Skeletal muscle satellite cell (primary cell): Measurements from ENCODE around the gene CARD9.
"Not testable (repeated sequence)": the region's sequence is repeated elsewhere in the genome, so short reads cannot be mapped to it uniquely, and the experiment has no call there.

Experiments
- H3K27me3 ChIP-seq: 2 replicates; pipeline ENCODE4 v1.7.0; 2013; ENCODE audit warnings: low read length; ENCODE audit not compliant: control insufficient read depth, insufficient read depth
- H3K36me3 ChIP-seq: 2 replicates; pipeline ENCODE4 v1.7.0; 2013; ENCODE audit warnings: mild to moderate bottlenecking, control low read depth, low read length; ENCODE audit not compliant: insufficient read depth
- H3K4me1 ChIP-seq: 2 replicates; pipeline ENCODE4 v1.7.0; 2013; ENCODE audit warnings: low read length; ENCODE audit not compliant: control insufficient read depth, insufficient read depth
- H3K4me2 ChIP-seq: 2 replicates; pipeline ENCODE4 v1.7.0; 2013; ENCODE audit warnings: mild to moderate bottlenecking, low read length
- H3K4me3 ChIP-seq: 2 replicates; pipeline ENCODE4 v1.7.0; 2013; ENCODE audit warnings: low read length
- H3K9ac ChIP-seq: 2 replicates; pipeline ENCODE4 v1.7.0; 2013; ENCODE audit warnings: mild to moderate bottlenecking, low read depth, low read length, moderate library complexity
- H3K9me3 ChIP-seq: replicated peaks from 2 replicates; pipeline ENCODE4 v1.7.0; 2013; ENCODE audit warnings: mild to moderate bottlenecking, control low read depth, low read length

CARD9 gene

DNA sequence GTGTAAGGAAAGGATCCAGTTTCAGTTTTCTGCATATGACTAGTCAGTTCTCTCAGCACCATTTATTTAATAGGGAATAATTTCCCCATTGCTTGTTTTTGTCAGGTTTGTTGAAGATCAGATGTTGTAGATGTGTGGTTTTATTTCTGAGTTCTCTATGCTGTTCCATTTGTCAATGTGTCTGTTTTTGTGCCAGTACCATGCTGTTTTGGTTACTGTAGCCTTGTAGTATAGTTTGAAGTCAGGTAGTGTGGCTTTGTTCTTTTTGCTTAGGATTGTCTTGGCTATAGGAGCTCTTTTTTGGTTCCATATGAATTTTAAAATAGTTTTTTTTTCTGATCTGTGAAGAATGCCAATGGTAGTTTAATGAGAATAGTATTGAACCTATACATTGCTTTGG lies 52.5 kb downstream of the CARD9 start:
- H3K9ac ChIP-seq, H3K36me3 ChIP-seq, H3K4me1 ChIP-seq, H3K9me3 ChIP-seq, H3K27me3 ChIP-seq, H3K4me3 ChIP-seq, H3K4me2 ChIP-seq: not testable (repeated sequence)

DNA sequence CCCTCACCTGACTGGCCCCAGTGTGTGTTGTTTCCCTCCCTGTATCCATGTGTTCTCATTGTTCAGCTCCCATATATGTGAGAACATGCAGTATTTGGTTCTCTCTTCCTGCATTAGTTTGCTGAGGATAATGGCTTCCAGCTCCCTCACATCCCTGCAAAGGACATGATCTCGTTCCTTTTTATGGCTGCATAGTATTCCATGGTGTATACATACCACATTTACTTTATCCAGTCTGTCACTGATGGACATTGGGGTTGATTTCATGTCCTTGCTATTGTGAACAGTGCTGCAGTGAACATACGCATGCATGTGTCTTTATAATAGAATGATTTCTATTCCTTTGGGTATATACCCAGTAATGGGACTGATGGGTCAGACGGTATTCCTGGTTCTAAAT lies 53.5 kb downstream of the CARD9 start:
- not testable (repeated sequence) for H3K36me3 ChIP-seq, H3K4me2 ChIP-seq, H3K27me3 ChIP-seq, H3K4me1 ChIP-seq, H3K4me3 ChIP-seq, H3K9ac ChIP-seq
- H3K9me3 ChIP-seq: peaks cover 13% of the 10 kb centered on the region

DNA sequence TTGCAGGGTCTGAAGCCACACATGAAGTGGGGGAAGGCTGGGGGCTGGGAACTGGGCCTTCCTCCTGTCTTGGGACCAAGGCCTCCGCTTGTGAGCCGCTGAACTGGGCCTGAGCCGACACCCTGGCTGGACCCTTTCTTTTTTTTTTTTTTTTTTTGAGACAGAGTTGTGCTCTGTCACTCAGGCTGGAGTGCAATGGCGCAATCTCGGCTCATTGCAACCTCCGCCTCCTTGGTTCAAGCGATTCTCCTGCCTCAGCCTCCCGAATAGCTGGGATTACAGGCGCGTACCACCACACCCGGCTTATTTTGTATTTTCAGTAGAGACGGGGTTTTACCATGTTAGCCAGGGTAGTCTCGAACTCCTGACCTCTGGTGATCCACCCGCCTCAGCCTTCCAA lies 54.2 kb downstream of the CARD9 start:
- not testable (repeated sequence) for H3K36me3 ChIP-seq, H3K4me3 ChIP-seq
- H3K9me3 ChIP-seq: peaks cover 15% of the 10 kb centered on the region

DNA sequence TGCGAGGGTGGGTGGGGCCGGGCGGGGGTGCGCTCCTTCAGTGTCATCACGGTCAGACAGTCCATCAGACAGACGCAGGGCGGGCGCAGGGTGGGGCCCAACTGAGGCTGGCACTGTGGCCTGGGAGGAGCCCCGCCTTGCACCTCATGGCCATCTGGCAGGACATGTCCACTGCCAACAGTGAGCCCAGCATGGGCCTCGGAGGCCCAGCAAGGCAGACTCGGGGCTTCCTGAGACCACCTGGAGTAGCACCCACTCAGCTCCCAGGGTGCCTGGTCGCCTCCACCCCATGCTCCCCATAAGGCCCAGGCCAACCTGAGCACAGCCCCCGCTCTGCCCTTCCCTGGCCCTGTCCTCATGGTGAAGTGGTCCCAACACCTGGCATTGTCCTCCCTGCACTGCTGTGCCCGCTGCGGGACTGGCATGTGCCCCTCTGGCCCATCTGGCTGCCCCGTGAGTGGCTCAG lies 54.7 kb downstream of the CARD9 start:
- H3K9ac ChIP-seq: no peak overlapping the region
- no peaks in the 10 kb centered on the region for H3K27me3 ChIP-seq
- peaks cover 15% of the 10 kb centered on the region for H3K9me3 ChIP-seq
- H3K36me3 ChIP-seq: no peaks in the 10 kb centered on the region
- no peak overlapping the region for H3K4me2 ChIP-seq
- H3K4me3 ChIP-seq: no peak overlapping the region
- no peaks in the 10 kb centered on the region for H3K4me1 ChIP-seq

More for the DNA sequence above, 54.2 kb downstream of the CARD9 start:
- not testable (repeated sequence) for H3K4me1 ChIP-seq, H3K4me2 ChIP-seq, H3K27me3 ChIP-seq, H3K9ac ChIP-seq

DNA sequence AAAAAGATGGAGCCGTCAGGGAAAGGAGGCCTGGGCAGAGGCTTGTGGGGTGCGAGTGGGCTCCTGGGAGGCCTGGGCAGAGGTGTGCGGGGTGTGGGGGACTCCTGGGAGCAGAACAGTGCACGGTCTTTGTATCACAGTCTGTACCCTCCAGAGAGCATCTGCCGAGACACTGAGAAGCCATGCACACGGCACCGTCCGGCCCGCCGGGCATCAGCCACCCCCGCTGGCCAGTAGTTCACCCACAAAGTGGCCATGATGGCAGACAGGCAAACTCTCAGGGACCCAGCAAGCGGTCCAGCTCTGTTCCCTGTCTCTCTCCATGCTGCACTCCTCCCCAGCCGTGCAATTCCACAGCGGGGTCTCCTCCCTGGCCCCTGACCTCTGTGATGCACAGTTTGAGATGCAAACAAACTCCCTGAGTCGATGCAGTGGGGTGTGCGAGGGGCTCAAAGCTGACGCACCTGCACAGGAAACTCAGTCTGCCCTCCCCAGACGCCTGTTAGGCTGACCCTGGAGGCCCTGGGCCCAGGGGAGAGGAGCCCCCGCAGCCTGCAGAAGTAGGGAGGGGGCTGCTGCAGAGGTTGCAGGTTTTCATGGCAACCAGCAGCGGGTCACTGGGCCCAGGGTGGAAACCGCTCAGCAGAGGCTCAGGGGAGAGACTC lies 55.2 kb downstream of the CARD9 start:
- Histone ChIP-seq H3K4me3 (no peak overlapping the region), H3K9ac (no peak overlapping the region), H3K9me3 (peaks cover 15% of the 10 kb centered on the region), H3K27me3 (no peaks in the 10 kb centered on the region), H3K4me2 (no peak overlapping the region), H3K4me1 (no peaks in the 10 kb centered on the region), H3K36me3 (no peaks in the 10 kb centered on the region)

DNA sequence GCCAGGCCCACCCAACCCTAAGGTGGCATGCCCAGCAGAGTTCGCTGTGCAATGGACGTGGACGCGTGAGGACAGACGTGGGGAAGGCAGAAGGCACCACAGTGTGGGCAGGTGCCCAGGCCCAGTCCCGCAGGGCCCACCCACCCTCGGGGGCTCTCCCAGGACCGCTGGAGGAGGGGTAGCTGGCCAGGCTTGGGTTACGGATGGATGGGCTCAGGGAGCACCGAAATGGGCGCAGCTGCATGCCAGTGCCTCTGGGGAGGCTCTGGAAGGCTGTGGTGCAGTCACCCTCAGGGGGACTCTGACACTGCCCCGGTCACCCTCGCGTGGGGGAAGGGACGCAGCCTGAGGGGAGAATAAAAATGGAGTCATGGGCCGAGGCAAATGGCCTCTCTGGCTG lies 55.8 kb downstream of the CARD9 start:
- Histone ChIP-seq H3K4me3 (no peak overlapping the region), H3K4me2 (no peak overlapping the region), H3K9ac (no peak overlapping the region), H3K4me1 (no peaks in the 10 kb centered on the region), H3K9me3 (peaks cover 15% of the 10 kb centered on the region), H3K27me3 (no peaks in the 10 kb centered on the region), H3K36me3 (no peaks in the 10 kb centered on the region)

DNA sequence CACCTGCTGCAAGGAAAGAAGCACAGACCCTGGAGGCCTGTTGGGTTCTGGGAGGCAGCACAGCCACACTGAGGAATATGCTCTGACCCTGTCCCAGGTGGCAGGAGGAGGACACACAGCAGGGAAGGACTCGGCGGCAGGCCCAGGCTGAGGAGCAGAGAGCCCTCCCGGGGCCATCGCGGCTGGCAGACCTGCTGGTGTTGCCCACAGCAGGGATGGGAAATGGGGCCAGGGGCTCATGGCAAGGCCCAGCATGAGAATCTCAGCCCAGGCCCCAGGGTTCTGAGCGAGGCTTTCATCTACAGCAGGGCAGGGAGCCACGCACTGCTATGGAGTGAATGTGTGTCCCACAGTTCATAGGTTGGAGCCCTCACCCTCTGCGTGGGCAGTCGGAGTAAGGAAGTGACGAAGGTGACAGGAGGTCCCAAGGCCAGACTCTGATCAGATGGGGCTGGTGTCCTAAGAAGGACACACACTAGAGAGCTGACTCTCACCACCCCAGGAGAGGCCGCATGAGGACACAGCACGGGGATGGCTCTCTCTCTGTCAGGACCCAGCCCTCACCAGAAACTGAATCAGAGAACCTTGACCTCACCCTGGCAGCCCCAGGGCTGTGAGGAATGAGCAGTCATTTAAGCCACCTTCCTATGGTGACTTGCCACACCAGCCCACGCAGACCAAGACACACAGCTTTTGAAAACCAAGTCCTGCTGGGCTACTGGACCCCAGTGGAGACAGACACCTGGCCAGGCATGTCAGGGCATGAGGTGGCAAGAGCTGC lies 56.4 kb downstream of the CARD9 start:
- Histone ChIP-seq H3K9me3 (peaks cover 15% of the 10 kb centered on the region), H3K36me3 (no peaks in the 10 kb centered on the region), H3K27me3 (no peaks in the 10 kb centered on the region), H3K4me1 (no peaks in the 10 kb centered on the region), H3K4me2 (no peak overlapping the region), H3K9ac (no peak overlapping the region), H3K4me3 (no peak overlapping the region)

DNA sequence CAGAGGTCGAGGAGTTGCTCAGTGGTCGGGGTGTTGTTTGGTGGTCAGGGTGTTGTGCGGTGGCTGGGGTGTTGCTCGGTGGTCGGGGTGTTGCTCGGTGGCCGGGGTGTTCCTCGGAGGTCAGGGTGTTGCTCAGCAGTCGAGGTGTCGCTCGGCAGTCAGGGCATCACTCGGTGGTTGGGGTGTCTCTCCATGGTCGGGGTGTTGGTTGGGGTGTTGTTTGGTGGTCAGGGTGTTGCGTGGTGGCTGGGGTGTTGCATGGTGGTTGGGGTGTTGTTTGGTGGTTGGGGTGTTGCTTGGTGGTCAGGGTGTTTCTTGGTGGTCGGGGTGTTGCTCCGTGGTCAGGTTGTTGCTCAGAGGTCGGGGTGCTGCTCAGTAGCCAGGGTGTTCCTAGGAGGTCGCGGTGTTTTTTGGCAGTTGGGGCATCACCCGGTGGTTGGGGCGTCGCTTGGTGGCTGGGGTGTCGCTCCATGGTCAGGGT lies 57.2 kb downstream of the CARD9 start:
- H3K4me1 ChIP-seq: no peaks in the 10 kb centered on the region
- no peak overlapping the region for H3K4me2 ChIP-seq
- no peak overlapping the region for H3K9ac ChIP-seq
- H3K27me3 ChIP-seq: no peaks in the 10 kb centered on the region
- no peaks in the 10 kb centered on the region for H3K36me3 ChIP-seq
- peaks cover 15% of the 10 kb centered on the region for H3K9me3 ChIP-seq
- no peak overlapping the region for H3K4me3 ChIP-seq

DNA sequence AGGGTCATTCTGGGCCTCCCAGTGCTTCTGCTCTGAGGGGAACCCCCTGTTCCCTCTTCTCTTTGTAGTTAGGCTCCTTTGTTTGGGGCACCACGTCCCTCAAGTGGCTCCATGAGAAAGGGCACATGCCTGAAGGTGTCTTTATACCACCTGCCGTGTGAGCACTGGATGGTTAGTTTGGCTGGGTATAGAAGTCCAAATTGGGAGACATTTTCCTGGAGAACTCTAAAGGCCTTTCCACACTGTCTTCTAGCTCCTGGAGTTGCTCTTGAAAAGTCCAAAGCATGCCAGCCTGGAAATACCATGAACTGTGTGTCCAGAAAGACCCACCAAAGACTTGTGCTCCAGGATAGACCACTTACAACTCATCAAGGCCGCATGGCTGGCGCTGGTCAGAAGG lies 58.5 kb downstream of the CARD9 start:
- Histone ChIP-seq H3K4me2 (no peak overlapping the region), H3K9ac (no peak overlapping the region), H3K9me3 (peaks cover 15% of the 10 kb centered on the region), H3K27me3 (peaks cover 3% of the 10 kb centered on the region), H3K4me1 (no peaks in the 10 kb centered on the region), H3K36me3 (no peaks in the 10 kb centered on the region), H3K4me3 (no peak overlapping the region)

DNA sequence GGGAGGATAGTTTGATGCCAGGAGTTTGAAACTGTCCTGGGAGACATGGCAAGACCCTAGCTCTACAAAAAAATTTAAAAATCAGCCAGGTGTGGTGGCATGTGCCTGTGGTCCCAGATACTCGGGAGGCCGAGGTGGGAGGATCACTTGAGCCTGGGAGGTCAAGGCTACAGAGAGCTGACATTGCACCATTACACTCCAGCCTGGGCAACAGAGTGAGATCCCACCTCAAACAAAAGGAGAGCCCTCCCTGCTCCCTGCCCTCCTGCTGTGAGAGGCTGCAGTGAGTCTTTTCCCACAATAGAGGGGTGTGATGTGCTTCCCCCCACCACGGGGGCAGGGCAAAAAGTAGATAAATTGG lies 59.4 kb downstream of the CARD9 start:
- Histone ChIP-seq H3K36me3 (no peaks in the 10 kb centered on the region), H3K9me3 (peaks cover 15% of the 10 kb centered on the region), H3K27me3 (peaks cover 3% of the 10 kb centered on the region), H3K4me3 (no peak overlapping the region), H3K4me1 (no peaks in the 10 kb centered on the region), H3K4me2 (no peak overlapping the region), H3K9ac (no peak overlapping the region)
